ENCODE measurements around the gene CAPG. TPM values are rescaled to one million over a fixed set of nuclear protein-coding genes. Genes with fewer than 3 reads are reported as not detected.

Gene CAPG
- total RNA-seq, 1 donor from 2014 or later, result 165 TPM

DNA sequence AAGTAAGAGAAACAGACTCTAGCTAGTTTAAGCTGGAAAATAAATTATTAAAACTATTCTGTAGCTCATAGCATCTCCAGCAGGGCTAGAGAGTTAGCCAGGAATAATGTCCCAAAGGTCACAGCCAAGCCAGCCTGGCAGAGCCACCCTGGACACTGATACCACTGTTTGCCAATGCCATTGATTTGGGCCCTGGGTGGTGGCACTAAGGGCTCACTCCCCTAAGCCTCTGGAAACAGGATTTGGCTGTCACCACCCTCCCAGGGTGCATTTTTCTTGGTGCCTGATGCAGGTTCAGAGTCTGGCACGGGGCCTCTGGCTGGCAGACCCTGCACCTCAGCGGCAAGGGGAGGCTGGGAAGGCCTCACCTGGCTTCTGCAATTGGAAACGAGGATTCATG is 15.4 kb upstream of the CAPG start:
- no peak for DNase-seq (ENCODE audit: extremely low spot score in 2 of 2)
- Histone ChIP-seq H3K36me3 (no peaks in the 10 kb centered on the region), H3K4me1 (peaks cover 7% of the 10 kb centered on the region), H3K27me3 (no peaks in the 10 kb centered on the region), H3K4me3 (no peak overlapping the region), H3K9me3 (no peaks in the 10 kb centered on the region), H3K27ac (no peak overlapping the region)
- TF ChIP-seq POLR2A (IDR thresholded peaks at IDR 0.05) (no peak), POLR2AphosphoS5 (IDR thresholded peaks at IDR 0.05; ENCODE audit: insufficient read depth in 1 of 2, low read depth in 1 of 2) (no peak), CTCF (IDR thresholded peaks at IDR 0.05) (no peak)
- intact Hi-C loops (cut with DNase I), result no loop called here

- Histone ChIP-seq H3K4me3 (no peak overlapping the region), H3K27me3 (no peaks in the 10 kb centered on the region), H3K9me3 (no peaks in the 10 kb centered on the region), H3K4me1 (peaks cover 27% of the 10 kb centered on the region), H3K27ac (no peak overlapping the region), H3K36me3 (no peaks in the 10 kb centered on the region)
- TF ChIP-seq POLR2A (IDR thresholded peaks at IDR 0.05) (no peak), CTCF (IDR thresholded peaks at IDR 0.05) (no peak), POLR2AphosphoS5 (IDR thresholded peaks at IDR 0.05; ENCODE audit: insufficient read depth in 1 of 2, low read depth in 1 of 2) (no peak)
- no peak for DNase-seq (ENCODE audit: extremely low spot score in 2 of 2)
- intact Hi-C loops (cut with DNase I), result no loop called here
Measured at GRCh38 chr2:85423525-85423924, 13.4 kb upstream of the CAPG start.

GRCh38 chr2:85422072-85422457 is 11.9 kb upstream of the CAPG start:
- intact Hi-C loops (cut with DNase I), result loop anchor here (1.0 kb wide), 1 partner anchor 130 kb away; no protein-coding TSS in a partner anchor
- H3K27ac ChIP-seq, result no peak overlapping the region
- TF ChIP-seq CTCF (IDR thresholded peaks at IDR 0.05), result no peak
- TF ChIP-seq POLR2AphosphoS5 (IDR thresholded peaks at IDR 0.05; ENCODE audit: insufficient read depth in 1 of 2, low read depth in 1 of 2), result no peak
- no peak for TF ChIP-seq POLR2A (IDR thresholded peaks at IDR 0.05)
- H3K4me1 ChIP-seq, result peaks cover 34% of the 10 kb centered on the region
- H3K4me3 ChIP-seq, result no peak overlapping the region
- H3K9me3 ChIP-seq, result no peaks in the 10 kb centered on the region
- no peaks in the 10 kb centered on the region for H3K27me3 ChIP-seq
- H3K36me3 ChIP-seq, result no peaks in the 10 kb centered on the region
- no peak for DNase-seq (ENCODE audit: extremely low spot score in 2 of 2)

GRCh38 chr2:85421260-85422071 is 11.3 kb upstream of the CAPG start:
- Histone ChIP-seq H3K4me3 (no peak overlapping the region), H3K4me1 (peaks cover 34% of the 10 kb centered on the region), H3K27ac (peak overlapping the region; percentile 99), H3K9me3 (no peaks in the 10 kb centered on the region), H3K36me3 (no peaks in the 10 kb centered on the region), H3K27me3 (no peaks in the 10 kb centered on the region)
- intact Hi-C loops (cut with DNase I), result loop anchor here (1.0 kb wide), 1 partner anchor 131 kb away; no protein-coding TSS in a partner anchor
- no peak for TF ChIP-seq POLR2A (IDR thresholded peaks at IDR 0.05)
- TF ChIP-seq CTCF (IDR thresholded peaks at IDR 0.05), result no peak
- no peak for TF ChIP-seq POLR2AphosphoS5 (IDR thresholded peaks at IDR 0.05; ENCODE audit: insufficient read depth in 1 of 2, low read depth in 1 of 2)
- no peak for DNase-seq (ENCODE audit: extremely low spot score in 2 of 2)

Measured in vagina (tissue), 2 donors.